Measurements from ENCODE around the gene ST3GAL4.
"Not testable (repeated sequence)": the region's sequence is repeated elsewhere in the genome, so short reads cannot be mapped to it uniquely, and the experiment has no call there.

ST3GAL4 gene

DNA sequence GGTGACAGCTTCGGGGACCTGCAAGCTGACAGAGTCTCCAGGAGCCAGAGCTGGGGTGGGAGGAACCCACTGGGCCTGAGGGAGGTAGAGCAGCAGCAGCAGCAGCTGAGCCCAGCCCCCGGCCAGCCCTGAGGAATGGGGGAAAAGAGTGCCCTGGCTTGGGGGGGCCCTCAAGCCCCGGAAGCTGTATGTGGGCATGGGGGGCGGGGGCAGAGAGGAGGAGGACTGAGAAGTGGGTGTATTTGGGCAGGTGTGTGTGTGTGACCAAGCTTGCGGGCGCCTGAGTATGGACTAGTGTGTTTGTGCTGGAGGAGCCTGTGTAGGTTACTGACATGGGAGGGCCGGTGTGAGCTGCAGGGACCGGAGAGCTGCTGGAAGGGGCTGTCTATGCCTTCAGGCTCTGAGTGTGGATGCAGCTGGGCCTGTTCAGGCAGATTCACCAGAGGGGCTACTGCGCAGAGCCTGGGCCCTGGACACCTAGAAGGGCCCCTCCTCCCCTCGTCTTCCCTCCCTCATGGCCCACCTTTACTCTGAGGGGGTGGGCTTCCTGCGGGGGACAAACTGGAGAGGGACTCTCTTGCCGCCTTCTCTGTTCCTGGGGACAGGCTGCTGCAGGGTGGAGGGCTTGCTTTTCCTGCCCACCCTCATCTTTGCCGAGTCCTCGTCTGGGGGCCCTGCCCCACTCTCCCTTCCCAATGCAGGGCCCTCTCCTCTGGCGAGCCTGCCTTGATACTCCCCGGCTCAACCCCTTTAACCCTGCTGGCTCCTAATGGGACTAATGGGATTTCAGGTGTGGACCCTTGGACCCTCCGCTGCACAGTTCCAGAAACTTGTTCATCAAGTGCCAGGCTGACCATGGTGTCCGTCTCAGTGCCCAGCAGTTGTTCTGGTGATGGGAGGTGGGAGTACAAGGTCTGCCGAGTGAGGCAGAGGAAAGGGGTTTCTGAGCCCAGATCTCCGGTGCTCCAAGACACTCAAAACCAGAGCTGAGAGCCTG lies 28.2 kb downstream of the ST3GAL4 start:
- H3K4me2 ChIP-seq (ENCODE audit: low read depth, low read length, poor library complexity, severe bottlenecking), result no peak overlapping the region
- H4K20me1 ChIP-seq (ENCODE audit: insufficient read depth, low read length, poor library complexity, severe bottlenecking), result no peaks in the 10 kb centered on the region
- H3K9me2 ChIP-seq (replicated peaks; ENCODE audit: low read depth, low read length), result no peaks in the 10 kb centered on the region
- no peaks in the 10 kb centered on the region for H3K9me3 ChIP-seq (ENCODE audit: insufficient read depth, low read depth, low read length)
- H2AFZ ChIP-seq (ENCODE audit: low read length), result no peak overlapping the region
- peaks cover 4% of the 10 kb centered on the region; the same call in 1 of the 2 replicates for H3K36me3 ChIP-seq (ENCODE audit: insufficient read depth, low read length)
- no peaks in the 10 kb centered on the region for H3K27me3 ChIP-seq (ENCODE audit: insufficient read depth, low read length, poor library complexity, severe bottlenecking)
- H3K9ac ChIP-seq (ENCODE audit: low read depth, low read length, poor library complexity, severe bottlenecking), result no peak overlapping the region
- peaks cover 26% of the 10 kb centered on the region for H3K4me1 ChIP-seq (ENCODE audit: insufficient read depth, low read length, poor library complexity, severe bottlenecking)
- peaks cover 83% of the 10 kb centered on the region for H3K79me2 ChIP-seq (ENCODE audit: insufficient read depth, low read length)
- TF ChIP-seq, protein P1, sequence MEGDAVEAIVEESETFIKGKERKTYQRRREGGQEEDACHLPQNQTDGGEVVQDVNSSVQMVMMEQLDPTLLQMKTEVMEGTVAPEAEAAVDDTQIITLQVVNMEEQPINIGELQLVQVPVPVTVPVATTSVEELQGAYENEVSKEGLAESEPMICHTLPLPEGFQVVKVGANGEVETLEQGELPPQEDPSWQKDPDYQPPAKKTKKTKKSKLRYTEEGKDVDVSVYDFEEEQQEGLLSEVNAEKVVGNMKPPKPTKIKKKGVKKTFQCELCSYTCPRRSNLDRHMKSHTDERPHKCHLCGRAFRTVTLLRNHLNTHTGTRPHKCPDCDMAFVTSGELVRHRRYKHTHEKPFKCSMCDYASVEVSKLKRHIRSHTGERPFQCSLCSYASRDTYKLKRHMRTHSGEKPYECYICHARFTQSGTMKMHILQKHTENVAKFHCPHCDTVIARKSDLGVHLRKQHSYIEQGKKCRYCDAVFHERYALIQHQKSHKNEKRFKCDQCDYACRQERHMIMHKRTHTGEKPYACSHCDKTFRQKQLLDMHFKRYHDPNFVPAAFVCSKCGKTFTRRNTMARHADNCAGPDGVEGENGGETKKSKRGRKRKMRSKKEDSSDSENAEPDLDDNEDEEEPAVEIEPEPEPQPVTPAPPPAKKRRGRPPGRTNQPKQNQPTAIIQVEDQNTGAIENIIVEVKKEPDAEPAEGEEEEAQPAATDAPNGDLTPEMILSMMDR (conservative IDR thresholded peaks at IDR 0.05; ENCODE audit: low read length), result no peak
- no peak for TF ChIP-seq EZH2phosphoT487 (IDR thresholded peaks at IDR 0.05; ENCODE audit: borderline replicate concordance)
- H3F3A ChIP-seq (ENCODE audit: low read depth), result no peaks in the 10 kb centered on the region
- no peak overlapping the region for H3K4me3 ChIP-seq (ENCODE audit: low read length, poor library complexity, severe bottlenecking)

DNA sequence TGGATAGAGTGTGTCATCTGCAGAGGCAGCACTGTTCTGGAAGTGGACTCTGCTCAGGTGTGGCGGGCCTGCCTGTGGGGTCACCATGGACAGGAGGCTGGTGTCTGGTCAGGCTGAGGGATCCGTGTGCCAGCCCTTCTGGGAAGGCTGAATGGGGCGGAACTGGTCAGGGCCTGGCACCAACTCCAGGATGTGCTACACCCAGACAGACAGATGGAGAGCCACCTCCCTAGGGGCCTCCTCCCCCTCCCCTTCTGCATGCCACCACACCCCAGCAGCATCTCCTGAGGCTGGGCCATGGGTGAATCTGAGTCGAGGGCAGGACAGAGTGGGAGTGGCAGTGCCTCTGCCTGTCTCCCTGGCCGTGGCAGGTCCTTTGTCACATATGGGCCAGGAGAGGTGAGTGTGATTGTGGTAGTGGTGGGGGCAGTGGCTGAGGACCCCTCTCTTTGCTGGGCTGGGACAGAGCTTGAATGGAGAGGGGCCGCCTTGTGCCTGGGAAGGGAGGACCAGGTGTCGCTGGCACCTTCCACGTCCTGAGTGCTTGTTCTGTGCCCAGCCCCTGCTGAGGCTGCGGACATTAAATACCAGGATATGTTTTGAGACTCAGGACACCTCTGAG lies 29.1 kb downstream of the ST3GAL4 start:
- H3F3A ChIP-seq (ENCODE audit: low read depth), result no peaks in the 10 kb centered on the region
- peaks cover 26% of the 10 kb centered on the region for H3K4me1 ChIP-seq (ENCODE audit: insufficient read depth, low read length, poor library complexity, severe bottlenecking)
- H3K9me3 ChIP-seq (ENCODE audit: insufficient read depth, low read depth, low read length), result no peaks in the 10 kb centered on the region
- no peaks in the 10 kb centered on the region for H3K9me2 ChIP-seq (replicated peaks; ENCODE audit: low read depth, low read length)
- H2AFZ ChIP-seq (ENCODE audit: low read length), result no peak overlapping the region
- H3K79me2 ChIP-seq (ENCODE audit: insufficient read depth, low read length), result peaks cover 85% of the 10 kb centered on the region
- no peaks in the 10 kb centered on the region for H3K27me3 ChIP-seq (ENCODE audit: insufficient read depth, low read length, poor library complexity, severe bottlenecking)
- H3K4me3 ChIP-seq (ENCODE audit: low read length, poor library complexity, severe bottlenecking), result no peak overlapping the region
- H3K4me2 ChIP-seq (ENCODE audit: low read depth, low read length, poor library complexity, severe bottlenecking), result no peak overlapping the region
- TF ChIP-seq, protein P1 (conservative IDR thresholded peaks at IDR 0.05; ENCODE audit: low read length), result no peak
- TF ChIP-seq EZH2phosphoT487 (IDR thresholded peaks at IDR 0.05; ENCODE audit: borderline replicate concordance), result no peak
- no peak overlapping the region for H3K9ac ChIP-seq (ENCODE audit: low read depth, low read length, poor library complexity, severe bottlenecking)
- H3K36me3 ChIP-seq (ENCODE audit: insufficient read depth, low read length), result peaks cover 4% of the 10 kb centered on the region; the same call in 1 of the 2 replicates
- H4K20me1 ChIP-seq (ENCODE audit: insufficient read depth, low read length, poor library complexity, severe bottlenecking), result no peaks in the 10 kb centered on the region

DNA sequence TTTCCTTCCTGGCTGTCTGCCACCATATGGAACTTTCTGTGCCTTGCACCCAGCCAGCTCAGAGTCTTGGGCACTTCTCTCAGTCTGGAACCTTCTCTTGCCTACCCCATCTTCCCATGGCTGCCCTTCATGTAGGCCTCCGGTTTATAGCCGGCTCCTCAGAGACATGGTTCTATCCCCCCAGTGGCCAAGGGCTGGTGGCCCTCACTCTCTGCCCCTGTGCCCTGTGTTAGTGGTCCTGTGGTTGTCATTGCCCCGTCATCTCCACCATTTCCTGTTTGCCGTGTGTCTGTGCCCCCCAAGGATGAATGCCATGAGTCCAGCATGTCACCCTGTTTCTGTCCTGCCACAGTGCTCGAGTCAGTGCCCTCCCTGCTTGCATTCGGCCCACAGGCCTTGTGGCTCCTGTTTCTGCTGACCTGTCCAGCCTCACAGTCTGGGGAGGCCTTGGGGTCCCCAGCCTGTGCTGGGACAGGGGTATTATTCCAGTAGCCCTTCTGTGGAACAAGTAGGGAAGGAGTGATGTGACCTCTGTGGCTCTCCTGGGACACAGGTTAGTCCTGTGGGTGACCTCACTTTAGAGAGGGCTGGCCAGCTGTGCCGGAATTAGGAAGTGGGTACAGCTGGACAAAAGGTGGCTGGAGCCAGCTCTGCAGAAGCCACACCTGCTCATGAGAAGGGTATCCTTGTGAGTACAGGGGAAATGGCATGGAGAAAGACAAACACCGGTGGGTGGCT lies 30.7 kb downstream of the ST3GAL4 start:
- Histone ChIP-seq H3K9me2 (replicated peaks; ENCODE audit: low read depth, low read length) (no peaks in the 10 kb centered on the region), H3K4me2 (ENCODE audit: low read depth, low read length, poor library complexity, severe bottlenecking) (peak overlapping the region; percentile 34), H3K4me3 (ENCODE audit: low read length, poor library complexity, severe bottlenecking) (peak overlapping the region; percentile 14), H3K36me3 (ENCODE audit: insufficient read depth, low read length) (no peaks in the 10 kb centered on the region), H3K9ac (ENCODE audit: low read depth, low read length, poor library complexity, severe bottlenecking) (peak overlapping the region; percentile 12), H2AFZ (ENCODE audit: low read length) (no peak overlapping the region), H3F3A (ENCODE audit: low read depth) (0 out of 2 replicates have a peak, but pooled peaks cover under 1% of the 10 kb centered on the region), H3K27me3 (ENCODE audit: insufficient read depth, low read length, poor library complexity, severe bottlenecking) (no peaks in the 10 kb centered on the region), H3K4me1 (ENCODE audit: insufficient read depth, low read length, poor library complexity, severe bottlenecking) (peaks cover 38% of the 10 kb centered on the region), H3K79me2 (ENCODE audit: insufficient read depth, low read length) (peaks cover 84% of the 10 kb centered on the region), H4K20me1 (ENCODE audit: insufficient read depth, low read length, poor library complexity, severe bottlenecking) (no peaks in the 10 kb centered on the region), H3K9me3 (ENCODE audit: insufficient read depth, low read depth, low read length) (no peaks in the 10 kb centered on the region)
- TF ChIP-seq, protein P1 (conservative IDR thresholded peaks at IDR 0.05; ENCODE audit: low read length), result no peak
- TF ChIP-seq EZH2phosphoT487 (IDR thresholded peaks at IDR 0.05; ENCODE audit: borderline replicate concordance), result no peak

DNA sequence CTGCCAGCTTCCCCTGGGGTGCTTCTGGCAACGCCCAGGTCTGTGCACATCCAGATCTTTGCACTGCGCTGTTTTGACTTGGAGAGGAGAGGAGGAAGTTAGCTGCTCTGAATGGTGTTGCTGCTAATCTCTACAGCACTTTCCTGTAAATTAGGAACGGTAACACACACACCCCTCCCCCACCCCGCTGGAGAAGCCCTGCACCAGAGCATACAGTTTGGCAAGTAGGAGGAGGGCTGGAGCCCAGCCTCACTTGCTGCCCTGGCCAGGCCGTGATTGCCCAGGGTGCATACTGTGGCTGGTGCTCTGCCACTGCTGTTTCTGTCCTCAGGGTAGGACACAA lies 31.2 kb downstream of the ST3GAL4 start:
- H3F3A ChIP-seq (ENCODE audit: low read depth); H3K27me3 ChIP-seq (ENCODE audit: insufficient read depth, low read length, poor library complexity, severe bottlenecking); H3K9me3 ChIP-seq (ENCODE audit: insufficient read depth, low read depth, low read length); H3K36me3 ChIP-seq (ENCODE audit: insufficient read depth, low read length); H2AFZ ChIP-seq (ENCODE audit: low read length); H3K9me2 ChIP-seq (replicated peaks; ENCODE audit: low read depth, low read length); H4K20me1 ChIP-seq (ENCODE audit: insufficient read depth, low read length, poor library complexity, severe bottlenecking): not testable (repeated sequence)
- Histone ChIP-seq H3K79me2 (ENCODE audit: insufficient read depth, low read length) (peaks cover 89% of the 10 kb centered on the region), H3K4me3 (ENCODE audit: low read length, poor library complexity, severe bottlenecking) (peak overlapping the region; percentile 14), H3K4me2 (ENCODE audit: low read depth, low read length, poor library complexity, severe bottlenecking) (peak overlapping the region; percentile 34), H3K4me1 (ENCODE audit: insufficient read depth, low read length, poor library complexity, severe bottlenecking) (peaks cover 43% of the 10 kb centered on the region), H3K9ac (ENCODE audit: low read depth, low read length, poor library complexity, severe bottlenecking) (peak overlapping the region; percentile 12)
